Epidermal melanocyte (primary cell): ENCODE data around the gene PCSK6.

ENCODE experiments used
- DNase-seq: peaks from one replicate; pipeline ENCODE4 v3.0.0; 2011; ENCODE audit warnings: low spot score; ENCODE audit not compliant: insufficient read length

The PCSK6 gene

DNA sequence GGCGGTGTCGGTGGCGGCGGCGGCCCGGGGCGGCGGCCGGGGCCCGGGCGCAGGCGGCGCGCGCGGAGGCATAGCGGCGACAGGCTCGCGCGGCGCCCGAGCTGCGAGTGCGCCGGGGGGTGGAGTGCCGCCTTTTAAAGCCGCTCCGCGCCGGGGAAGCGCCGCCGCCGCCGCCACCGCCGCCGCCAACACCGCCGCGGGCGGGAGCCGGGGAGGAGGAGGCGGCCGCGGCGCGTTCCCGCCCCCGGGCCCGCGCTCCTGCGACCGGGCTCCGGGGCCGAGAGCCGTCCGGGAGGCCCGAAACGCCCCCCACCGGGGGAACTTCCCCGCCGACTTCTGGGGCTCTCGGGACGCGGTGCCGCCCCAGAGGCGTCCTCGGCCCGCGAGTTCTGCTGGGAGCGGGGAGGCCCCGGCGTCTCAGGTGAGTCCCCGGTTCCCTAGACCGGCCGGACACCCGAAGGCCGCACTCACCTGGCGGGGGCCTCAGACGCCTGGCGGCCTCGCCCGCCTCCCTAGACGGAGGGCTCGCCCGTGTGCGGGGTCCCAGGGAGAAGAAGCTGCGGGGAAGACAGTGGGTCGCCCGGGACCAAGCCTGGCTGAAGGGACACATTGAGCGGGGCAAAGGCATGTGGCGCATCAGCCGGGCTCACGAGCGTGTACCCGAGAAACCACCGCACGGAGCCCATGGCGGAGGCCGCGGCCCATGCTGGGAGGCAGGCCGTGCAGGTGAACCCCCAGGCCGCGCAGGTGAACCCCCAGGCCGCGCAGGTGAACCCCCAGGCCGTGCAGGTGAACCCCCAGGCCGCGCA lies at the start of gene PCSK6:
TSS of gene PCSK6 (minus strand) at position 109 of the 809 bp plus-strand sequence. CDS start at position 72, 37 bp downstream.
- DNase-seq: no peak

DNA sequence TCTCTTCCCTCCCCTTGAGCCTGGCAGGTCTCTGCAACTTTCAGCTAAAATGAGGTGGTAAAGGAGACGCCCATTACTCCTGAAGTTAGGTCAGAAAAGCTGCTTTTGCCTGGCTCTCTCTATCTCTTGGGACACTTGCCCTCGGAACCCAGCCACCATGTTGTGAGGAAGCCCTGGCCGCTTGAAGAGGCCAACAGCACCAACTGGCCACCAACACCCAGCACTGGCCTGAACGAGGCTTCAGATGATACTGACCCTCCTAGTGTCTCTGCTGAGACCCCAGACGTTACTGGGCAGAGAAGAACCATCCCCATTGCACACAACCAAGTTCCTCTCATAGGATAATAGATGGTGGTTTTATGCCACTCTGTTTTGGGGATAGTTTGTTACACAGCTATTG lies 49.5 kb upstream of the PCSK6 start:
- DNase-seq: no peak

DNA sequence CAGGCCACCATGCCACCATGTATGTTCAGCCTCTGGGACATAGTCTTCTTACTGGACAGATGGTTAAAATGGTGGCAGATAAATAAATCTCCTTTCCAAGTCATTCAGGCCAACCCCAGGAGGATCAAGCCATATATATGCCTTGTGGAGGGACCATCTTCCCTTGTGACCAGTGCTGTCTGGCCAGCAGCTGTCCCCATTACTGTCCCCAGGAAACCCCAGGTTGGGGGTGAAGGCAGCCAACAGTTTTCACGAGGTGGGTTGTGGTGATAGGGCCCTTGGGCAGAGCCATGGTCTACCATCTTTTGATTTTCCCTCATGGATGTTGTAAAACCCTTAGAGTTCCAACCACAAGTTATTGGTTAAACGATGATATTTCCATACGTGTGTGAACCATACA lies 48.7 kb upstream of the PCSK6 start:
- DNase-seq: no peak

DNA sequence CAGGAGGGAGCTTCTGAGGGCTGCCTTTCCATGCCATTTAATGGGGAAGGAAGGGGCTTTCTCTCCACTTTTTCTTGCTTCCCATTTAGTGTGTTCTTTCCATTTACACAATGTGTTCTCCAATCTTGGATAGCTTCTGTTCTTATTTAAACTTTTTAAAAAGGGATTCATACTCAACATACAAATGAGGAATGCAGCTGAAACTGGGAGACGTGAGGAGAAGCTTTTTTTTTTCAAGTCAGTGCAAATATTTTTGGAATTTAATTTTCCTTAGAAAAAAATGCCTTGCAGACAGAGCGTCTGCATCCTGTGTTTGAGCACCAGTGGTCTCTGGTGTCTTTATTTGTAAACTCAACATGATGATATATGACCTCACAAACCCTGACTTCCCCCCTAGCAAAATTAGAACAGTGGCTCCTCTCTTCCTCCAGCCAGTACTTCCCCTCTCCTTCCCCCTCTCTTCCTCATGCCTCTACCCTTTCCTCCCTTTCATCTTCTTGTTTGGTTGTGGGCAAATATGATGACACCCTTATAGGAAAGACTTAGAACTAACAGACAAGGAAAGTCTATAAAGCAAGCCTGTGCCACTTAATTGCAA lies 48.1 kb upstream of the PCSK6 start:
- DNase-seq: no peak

DNA sequence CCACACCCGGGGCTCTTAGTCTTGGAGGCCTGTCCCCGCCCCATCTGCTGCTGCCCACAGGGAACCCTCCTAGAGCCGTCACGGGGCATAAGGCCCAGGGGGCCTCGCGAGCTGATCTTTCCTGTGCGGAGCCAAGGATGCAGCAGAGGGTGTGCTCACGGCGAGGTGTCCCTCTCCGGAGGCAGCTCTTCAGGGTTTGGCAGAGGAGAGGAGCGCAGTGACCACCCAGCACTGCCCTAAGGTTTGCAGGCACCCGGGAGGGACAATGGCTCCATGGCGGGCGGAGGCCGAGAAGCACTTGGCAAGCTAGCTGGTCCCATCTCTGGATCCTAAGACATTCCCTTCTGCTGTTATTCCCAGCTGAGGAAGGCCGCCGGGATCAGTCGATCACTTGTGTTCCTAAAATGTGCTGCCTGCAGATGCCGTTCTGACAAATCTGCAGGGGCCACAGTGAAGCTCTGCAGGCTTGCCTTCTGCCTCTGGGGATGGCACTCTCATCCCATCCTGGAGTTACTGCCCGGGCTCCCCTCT lies 47.4 kb upstream of the PCSK6 start:
- no peak for DNase-seq

DNA sequence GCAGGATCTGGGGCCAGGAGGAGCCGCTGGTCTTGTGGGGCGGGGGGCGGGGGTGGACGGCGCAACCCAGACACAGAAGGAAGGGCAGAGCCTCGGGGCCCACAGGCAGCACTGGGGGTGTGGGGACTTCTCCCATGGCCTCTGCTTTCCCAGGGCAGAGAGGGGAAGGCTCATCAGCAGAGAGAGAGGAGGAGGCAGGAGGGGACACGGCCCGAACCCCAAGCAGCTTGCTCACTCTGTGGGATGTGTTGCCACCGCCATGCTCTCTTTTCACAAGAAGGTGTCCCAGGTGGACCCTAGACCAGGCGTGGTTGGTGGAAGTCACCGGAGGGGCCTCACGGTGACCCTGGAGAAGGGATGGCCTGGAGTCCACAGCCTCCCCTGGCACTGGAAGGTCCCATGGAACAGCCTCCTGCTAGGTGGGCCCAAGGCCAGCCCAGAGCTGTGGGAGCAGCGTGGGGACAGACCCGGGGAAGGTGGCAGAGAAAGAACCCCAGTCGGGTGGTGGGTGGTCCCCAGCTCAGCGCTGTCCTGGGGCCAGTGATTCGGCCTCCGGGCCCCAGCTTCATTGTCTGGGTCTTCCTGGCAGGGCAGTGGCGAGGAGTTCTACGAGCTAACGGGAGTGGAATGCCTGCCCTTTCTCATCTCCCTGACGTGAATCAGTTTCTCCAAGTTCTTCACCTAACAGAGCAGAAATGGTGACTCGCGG lies 46.8 kb upstream of the PCSK6 start:
- DNase-seq: no peak

DNA sequence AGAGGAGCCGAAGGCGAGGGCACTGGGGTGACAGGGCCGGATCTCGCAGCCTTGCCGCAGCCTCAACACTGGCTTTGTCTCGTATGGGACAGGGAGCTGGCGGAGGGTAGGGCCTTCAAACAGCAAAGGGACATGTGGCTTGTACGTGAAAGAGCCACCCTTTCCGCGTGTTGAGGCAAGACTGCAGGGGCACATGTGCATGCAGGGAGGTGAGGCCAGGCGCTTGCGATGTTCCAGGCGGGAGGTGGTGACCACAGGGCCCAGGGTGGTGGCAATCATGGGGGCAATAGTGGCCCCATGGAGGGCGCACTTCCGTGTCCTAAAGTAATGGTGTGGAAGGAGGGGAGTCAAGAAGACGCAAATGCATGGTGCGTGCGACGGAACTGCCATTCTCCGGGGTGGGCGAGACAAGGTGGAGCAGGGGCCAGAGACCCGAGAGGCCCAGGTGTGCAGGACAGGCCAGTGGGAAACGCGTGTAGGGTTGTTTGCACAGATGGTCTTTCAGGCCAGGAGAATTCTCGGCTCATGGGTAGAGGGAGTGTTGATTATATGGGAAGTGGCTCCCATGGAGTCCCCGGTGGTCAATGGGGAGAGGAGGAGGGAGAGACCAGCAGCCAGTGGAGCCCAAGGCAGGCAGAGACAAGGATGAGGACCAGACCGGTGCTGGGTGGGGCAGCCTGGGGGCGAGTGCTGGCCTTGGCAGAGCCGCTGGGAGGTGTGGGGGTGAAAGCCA lies 45.8 kb upstream of the PCSK6 start:
- no peak for DNase-seq

DNA sequence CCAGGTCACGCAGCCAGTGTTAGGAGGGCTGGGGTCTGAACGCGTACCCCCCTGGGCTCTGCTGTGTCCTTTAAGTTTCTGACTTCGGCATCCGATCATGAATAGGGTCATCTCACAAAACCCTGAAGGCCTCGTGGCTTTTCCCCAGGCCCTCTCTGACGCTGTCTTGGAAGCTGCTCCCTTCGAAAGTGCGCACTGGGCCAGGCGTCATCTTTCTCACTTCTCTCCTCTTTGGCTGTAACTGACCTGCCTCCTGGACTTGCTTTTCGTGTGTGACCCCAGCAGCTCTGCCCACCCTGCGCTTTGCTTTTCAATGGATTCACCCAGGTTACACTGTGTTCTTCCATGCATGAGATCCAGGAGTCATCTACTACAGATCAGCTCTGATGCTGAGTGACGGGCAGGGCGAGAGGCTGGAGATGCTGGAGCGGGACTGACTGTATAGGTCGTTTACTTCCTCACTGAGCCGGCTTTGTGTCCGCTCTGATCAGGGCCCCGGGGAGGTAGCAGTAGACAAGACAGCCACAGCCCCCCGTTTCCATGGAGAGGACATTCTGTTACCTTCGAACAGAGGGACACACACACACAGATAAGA lies 45.0 kb upstream of the PCSK6 start:
- DNase-seq: no peak

DNA sequence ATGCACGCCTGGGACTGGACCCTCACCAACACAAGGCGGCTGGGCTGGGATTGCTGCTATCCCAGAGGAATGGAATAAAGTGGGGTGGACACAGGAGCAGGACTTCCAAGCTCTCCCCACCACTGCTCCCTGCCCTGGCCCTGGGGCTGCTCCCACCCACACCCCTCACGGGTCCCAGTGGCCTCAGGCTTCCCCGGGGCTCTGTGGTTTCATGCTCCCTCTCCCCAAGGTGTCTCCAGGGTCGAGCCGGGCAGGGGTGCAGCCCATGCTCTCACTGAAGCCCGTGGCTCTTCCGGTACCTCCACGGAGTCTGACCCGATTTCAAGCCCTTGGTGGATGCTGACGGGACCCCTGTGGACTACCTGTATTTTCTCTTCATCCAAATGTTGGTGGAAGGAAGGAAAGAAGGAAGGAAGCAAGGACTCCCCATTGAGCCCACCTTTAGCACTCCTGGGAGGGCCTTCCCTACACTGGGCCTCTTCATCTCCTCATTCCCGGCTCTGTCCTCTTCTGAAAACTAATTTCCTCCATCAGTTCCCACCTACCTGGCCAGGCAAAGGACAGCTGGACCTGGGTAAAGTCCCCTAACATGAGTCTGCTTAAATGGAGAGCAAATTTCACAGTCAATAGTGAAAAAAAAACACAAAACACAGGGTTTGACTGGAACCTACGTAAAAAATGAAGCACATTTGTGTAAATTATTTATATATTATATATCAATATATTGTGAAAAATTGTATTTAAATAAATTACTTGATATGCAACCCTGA lies 44.0 kb upstream of the PCSK6 start:
- no peak for DNase-seq

DNA sequence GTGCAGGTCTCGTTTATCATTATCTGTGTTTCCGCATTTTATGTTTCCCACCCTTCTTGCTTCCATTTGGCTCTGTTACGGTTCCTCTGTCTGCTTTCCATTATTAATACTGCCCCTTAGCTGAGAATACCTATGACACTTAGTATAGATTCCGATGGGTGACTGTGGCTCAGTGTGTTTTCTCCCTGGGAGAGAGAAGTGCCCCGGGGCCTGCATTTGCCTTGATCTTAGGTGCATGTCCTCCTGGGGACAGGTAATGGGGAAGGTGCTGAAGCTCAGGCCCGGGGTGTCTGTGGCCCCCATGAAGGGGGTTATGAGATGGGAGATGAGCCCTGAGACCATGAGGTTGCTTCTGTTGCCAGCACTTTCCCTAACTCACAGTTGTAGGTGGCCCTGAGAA lies 43.4 kb upstream of the PCSK6 start:
- DNase-seq: no peak

DNA sequence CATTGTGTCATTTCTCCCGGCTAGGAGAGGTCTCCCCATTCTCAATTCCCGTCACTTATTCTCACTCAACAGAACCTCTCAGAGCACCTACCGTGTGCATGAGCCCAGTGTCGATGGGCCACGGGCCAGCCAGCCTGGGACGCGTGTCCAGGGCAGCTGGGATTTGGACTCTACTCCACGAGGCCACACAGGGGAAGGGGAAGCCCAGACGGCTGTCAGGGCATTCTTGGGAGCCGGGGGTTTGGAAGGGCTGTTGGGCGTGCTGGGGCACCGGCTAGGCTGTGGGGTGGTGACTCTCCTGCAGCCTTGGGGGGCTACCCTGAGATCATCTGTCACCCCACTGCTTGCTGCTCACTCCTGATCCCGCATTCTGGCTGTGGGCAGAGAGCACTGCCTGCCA lies 41.7 kb upstream of the PCSK6 start:
- DNase-seq: no peak

DNA sequence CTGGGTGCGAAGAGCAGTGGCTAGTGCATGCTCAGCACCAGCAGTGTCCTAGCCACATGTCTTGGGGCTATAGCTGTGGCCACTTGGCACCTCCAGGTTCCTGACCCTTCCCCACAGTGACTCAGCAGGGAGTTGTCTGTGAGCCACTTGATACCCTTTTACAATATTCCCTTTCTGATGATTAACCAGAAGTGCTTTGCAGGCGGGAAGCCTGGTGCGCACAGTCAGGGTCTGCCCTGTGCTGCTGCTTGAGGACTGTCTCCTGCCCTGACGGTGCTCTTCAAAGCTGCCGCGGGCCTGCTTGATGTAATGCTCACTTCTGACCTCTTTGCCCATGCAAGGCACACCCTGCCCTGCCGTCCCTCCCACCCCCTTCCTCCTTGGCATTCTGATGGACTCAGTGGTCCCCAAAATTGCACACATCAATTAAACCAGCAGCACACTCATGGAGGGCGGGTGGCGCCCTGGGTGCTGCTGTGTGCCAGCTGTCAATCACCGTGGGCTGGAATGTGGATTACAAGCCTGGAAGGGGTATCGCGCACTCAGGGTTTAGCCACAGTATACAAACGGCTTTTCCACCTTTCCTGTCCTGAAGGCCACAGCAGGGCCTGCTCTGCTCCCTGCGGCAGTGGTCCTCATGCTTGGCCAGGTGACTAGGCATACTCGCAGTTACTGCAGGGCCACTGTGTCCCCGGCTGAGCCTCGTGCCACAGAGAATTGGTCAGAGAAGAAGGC lies 40.9 kb upstream of the PCSK6 start:
- no peak for DNase-seq

DNA sequence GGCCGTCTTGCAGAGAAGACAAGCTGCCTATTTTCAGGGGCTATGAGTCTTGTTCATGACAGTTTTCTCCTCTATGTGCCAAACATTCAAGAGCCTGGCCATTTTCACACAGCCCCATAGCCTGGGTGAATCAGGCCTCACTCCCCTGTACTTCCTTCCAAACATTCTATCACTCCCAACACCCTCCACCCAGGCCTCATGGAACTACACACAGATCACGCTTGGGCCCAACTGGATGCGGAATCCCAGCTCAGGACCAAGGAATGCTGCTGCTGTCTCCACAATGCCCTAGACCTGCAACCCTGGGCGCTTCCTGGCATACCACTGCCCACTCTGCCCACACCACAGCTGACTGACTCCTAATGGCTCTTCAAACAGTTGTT lies 39.4 kb upstream of the PCSK6 start:
- DNase-seq: no peak

DNA sequence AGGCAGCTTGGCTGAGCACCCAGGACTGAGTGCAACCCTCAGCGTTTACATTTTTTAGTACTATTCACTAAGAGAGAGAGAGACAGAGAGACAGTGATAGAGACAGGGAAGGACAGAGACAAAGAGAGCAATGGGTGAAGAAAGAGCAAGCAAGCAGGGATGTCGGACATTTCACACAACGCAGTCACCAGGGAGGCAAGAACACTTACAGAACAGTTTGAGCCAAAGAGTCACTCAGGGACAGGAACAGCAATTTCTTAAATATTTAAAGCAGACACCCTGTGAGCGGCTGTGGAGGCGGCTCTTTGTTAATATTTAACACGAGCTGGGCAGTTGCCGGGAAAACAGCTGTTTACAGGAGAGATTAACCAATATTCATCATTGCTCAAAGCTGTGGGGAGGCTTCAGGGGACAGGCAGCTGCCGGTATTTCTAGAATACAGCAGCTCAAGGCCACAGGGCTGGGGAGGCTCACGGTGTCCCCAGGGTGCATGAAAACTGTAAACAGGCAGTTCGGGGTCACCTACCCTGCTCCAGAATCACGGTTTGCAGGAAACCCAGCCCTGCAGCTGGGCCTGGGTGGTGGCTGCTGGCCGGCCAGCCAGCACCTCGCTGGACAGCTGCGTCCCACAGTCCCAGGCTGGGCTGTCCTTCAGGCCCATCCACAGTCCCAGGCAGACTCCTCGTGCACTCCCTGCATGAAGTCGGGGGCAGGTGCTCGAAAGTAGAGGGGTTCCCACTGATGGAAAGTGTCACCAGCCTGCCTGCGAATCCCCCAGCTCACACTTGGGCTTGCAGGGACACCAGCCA lies 38.8 kb upstream of the PCSK6 start:
- no peak for DNase-seq

DNA sequence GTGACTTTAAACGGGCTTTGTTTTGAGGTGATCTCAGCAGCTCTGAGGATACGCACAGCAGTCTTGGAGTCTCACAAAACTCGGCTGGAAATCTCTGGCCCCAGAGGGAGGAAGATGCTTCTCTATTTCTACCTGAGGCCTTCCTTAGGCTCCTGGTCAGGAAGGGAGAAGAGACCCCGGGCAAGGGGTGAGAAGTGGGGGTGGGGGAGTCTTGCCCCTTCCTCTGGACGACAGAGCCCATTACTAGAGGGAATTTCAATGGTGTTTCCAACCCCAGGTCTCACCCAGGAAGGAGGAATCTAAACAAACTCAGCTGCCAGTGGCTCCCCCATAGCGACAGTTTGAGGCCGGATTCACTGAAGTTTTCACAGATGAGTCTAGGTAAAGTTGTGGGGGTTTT lies 37.4 kb upstream of the PCSK6 start:
- no peak for DNase-seq

DNA sequence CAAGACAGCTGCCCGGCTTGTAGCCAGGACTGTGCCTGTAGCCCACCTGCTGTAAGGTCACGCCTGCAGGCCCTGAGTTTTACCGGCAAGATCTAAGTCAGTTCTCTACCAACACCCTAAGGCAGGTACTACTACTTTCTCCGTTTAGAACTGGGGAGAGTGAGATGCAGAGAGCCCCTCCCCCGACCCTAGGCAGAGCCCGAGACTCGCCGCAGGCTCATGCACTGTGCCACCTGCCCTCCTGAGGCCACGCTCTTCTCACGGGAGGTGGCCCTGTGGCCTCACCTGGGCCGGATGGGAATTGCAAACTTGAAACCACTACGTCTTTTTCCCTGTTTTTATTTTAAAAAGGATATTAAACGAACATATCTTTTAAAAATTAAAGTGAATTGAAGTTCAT lies 36.9 kb upstream of the PCSK6 start:
- no peak for DNase-seq

DNA sequence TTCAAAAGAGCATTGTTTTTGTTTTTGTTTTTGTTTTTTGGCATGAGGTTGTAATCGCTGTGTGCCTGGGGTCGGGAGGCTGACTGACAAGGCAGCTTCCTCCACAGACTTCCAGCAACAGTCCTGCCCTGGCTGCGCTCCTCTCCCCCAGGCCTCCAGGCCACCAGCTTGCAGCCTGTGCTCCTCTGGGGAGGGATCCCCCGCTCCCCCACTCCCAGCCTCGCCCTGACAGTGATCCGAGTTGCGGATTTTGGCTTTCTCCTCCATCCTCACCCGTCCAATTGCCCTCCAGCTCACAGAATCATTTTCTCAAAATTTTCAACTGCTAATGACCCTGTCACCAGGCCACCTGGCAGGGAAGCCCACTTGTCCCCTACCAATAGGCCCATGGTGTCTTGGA lies 36.5 kb upstream of the PCSK6 start:
- DNase-seq: no peak

DNA sequence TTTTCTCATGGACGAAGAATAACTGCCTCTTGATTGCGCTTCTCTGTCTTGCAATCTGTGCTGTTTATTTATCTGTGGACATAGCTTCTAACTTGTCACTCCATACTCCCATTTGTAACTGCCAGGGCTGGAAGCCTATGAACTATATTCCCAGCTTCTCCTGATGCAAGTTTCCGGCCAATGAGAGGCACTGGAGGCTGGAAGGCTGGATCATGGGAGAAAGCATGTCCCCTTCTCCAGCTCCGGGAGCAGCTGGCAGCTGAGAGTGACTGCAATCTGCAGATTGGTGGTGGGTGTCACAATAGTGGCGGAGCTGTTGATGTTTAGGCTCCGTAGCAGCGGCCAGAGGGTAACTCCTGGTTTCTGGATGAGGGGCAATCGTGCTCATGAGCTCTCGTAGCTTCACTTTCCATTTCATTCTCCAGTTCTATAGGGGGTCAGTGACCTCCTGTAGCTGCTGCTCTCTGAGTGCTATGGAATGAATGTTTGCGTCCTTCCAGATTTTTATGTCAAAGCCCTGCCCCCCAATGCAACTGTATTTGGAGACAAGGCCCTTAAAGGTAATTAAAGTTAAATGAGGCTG lies 35.7 kb upstream of the PCSK6 start:
- DNase-seq: no peak

DNA sequence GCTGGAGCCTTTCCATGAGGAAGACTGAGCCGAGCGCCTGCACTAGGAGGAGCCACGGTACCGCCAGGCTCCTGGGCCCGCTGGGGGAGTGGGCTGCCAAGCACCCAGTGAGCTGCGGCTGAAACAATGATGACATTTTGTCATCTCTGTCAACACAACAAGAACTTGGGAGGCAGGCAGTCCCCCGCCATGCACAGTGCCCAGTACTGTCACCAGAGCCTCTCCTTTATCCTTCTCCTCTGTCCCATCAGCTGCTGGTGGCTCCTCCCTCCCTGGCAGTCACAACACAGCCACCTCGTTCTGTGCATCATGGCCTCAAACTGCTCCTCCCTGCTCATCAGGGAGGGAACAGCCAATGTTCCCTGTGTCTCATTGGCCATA lies 34.0 kb upstream of the PCSK6 start:
- no peak for DNase-seq
